H9 (cell line): Measurements from ENCODE around the gene FCN2. TPM values are rescaled to one million over a fixed set of nuclear protein-coding genes. Genes with fewer than 3 reads are reported as not detected.

ENCODE experiments used
- DNase-seq: peaks from one replicate; pipeline ENCODE4 v3.0.0-alpha.2; 2017
- H2AFZ ChIP-seq: one replicate; pipeline ENCODE4 v1.6.1; 2013; ENCODE audit warnings: mild to moderate bottlenecking, low read length, control low read depth, moderate library complexity
- H2AK5ac ChIP-seq: 2 replicates; pipeline ENCODE4 v1.6.1; 2013; ENCODE audit warnings: low read length, control low read depth, mixed read lengths; ENCODE audit not compliant: insufficient read length
- H2BK120ac ChIP-seq: one replicate; pipeline ENCODE4 v1.6.1; 2013; ENCODE audit warnings: low read depth, mild to moderate bottlenecking, low read length, control low read depth, inconsistent platforms; ENCODE audit not compliant: poor library complexity, severe bottlenecking
- H2BK12ac ChIP-seq: 2 replicates; pipeline ENCODE4 v1.6.1; 2013; ENCODE audit warnings: low read length, control low read depth, mixed read lengths, low read depth; ENCODE audit not compliant: insufficient read length
- H2BK15ac ChIP-seq: 2 replicates; pipeline ENCODE4 v1.6.1; 2013; ENCODE audit warnings: low read depth, low read length, control low read depth
- H2BK20ac ChIP-seq: one replicate; pipeline ENCODE4 v1.6.1; 2013; ENCODE audit warnings: low read depth, mild to moderate bottlenecking, low read length, control low read depth, inconsistent platforms; ENCODE audit not compliant: poor library complexity, severe bottlenecking
- H2BK5ac ChIP-seq: 2 replicates; pipeline ENCODE4 v1.6.1; 2013; ENCODE audit warnings: low read length, control low read depth, mixed read lengths; ENCODE audit not compliant: insufficient read length
- H3K14ac ChIP-seq: 2 replicates; pipeline ENCODE4 v1.6.1; 2013; ENCODE audit warnings: low read length, control low read depth; ENCODE audit not compliant: insufficient read depth
- H3K18ac ChIP-seq: 2 replicates; pipeline ENCODE4 v1.6.1; 2013; ENCODE audit warnings: low read depth, mild to moderate bottlenecking, mixed read lengths, low read length, control low read depth; ENCODE audit not compliant: insufficient read length
- H3K23ac ChIP-seq: 2 replicates; pipeline ENCODE4 v1.6.1; 2013; ENCODE audit warnings: low read length, control low read depth, mixed read lengths, low read depth; ENCODE audit not compliant: insufficient read length
- H3K23me2 ChIP-seq: 2 replicates; pipeline ENCODE4 v1.6.1; 2013; ENCODE audit warnings: low read depth, mild to moderate bottlenecking, mixed read lengths, low read length, control low read depth; ENCODE audit not compliant: insufficient read length, poor library complexity, severe bottlenecking
- H3K27ac ChIP-seq: 2 replicates; pipeline ENCODE4 v1.5.1; 2013; ENCODE audit warnings: low read length, control low read depth, mixed read lengths, low read depth; ENCODE audit not compliant: insufficient read length
- H3K27me3 ChIP-seq: 2 replicates; pipeline ENCODE4 v1.6.1; 2013; ENCODE audit warnings: low read length, control low read depth, inconsistent platforms; ENCODE audit not compliant: insufficient read depth
- H3K4ac ChIP-seq: 2 replicates; pipeline ENCODE4 v1.6.1; 2013; ENCODE audit warnings: low read depth, mild to moderate bottlenecking, control low read depth, inconsistent platforms, low read length, moderate library complexity
- H3K4me1 ChIP-seq: 2 replicates; pipeline ENCODE4 v1.6.1; 2013; ENCODE audit warnings: low read length, control low read depth, inconsistent platforms; ENCODE audit not compliant: insufficient read depth
- H3K4me2 ChIP-seq: 2 replicates; pipeline ENCODE4 v1.6.1; 2013; ENCODE audit warnings: low read length, control low read depth, mixed read lengths; ENCODE audit not compliant: insufficient read length, insufficient read depth
- H3K56ac ChIP-seq: 2 replicates; pipeline ENCODE4 v1.6.1; 2013; ENCODE audit warnings: low read depth, mild to moderate bottlenecking, mixed read lengths, low read length, control low read depth; ENCODE audit not compliant: insufficient read length
- H3K79me1 ChIP-seq: 2 replicates; pipeline ENCODE4 v1.6.1; 2013; ENCODE audit warnings: low read depth, mild to moderate bottlenecking, moderate library complexity, low read length, control low read depth, inconsistent platforms; ENCODE audit not compliant: insufficient read depth, poor library complexity, severe bottlenecking
- H3K79me2 ChIP-seq: 2 replicates; pipeline ENCODE4 v1.6.1; 2013; ENCODE audit warnings: low read length, control low read depth, inconsistent platforms; ENCODE audit not compliant: insufficient read depth
- H3K9ac ChIP-seq: 2 replicates; pipeline ENCODE4 v1.6.1; 2013; ENCODE audit warnings: low read length, control low read depth, mixed read lengths; ENCODE audit not compliant: insufficient read length; ENCODE audit errors: extremely low read depth
- H3K9me3 ChIP-seq: one replicate; pipeline ENCODE4 v1.6.1; 2013; ENCODE audit warnings: low read depth, low read length, inconsistent platforms; ENCODE audit not compliant: control insufficient read depth
- H3T11ph ChIP-seq: one replicate; pipeline ENCODE4 v1.6.1; 2013; ENCODE audit warnings: mild to moderate bottlenecking, low read length, control low read depth, inconsistent platforms
- H4K20me1 ChIP-seq: one replicate; pipeline ENCODE4 v1.6.1; 2013; ENCODE audit not compliant: control insufficient read depth, insufficient read length, insufficient read depth
- H4K5ac ChIP-seq: 2 replicates; pipeline ENCODE4 v1.6.1; 2013; ENCODE audit warnings: low read depth, mild to moderate bottlenecking, mixed read lengths, low read length, control low read depth; ENCODE audit not compliant: insufficient read length
- H4K8ac ChIP-seq: replicated peaks from 2 replicates; pipeline ENCODE4 v1.6.1; 2013; ENCODE audit warnings: low read length, control low read depth, mixed read lengths, low read depth; ENCODE audit not compliant: insufficient read length
- H4K91ac ChIP-seq: 2 replicates; pipeline ENCODE4 v1.6.1; 2013; ENCODE audit warnings: low read depth, mild to moderate bottlenecking, moderate library complexity, mixed read lengths, low read length, control low read depth; ENCODE audit not compliant: insufficient read length
- H3K27ac Mint-ChIP-seq, 3 experiments: 2 replicates in 2 of 3; 3 replicates in 1 of 3; pipeline ENCODE4 v1.8.0; 2020 to 2021; ENCODE audit warnings: mixed read lengths in 3 of 3, mild to moderate bottlenecking in 1 of 3, moderate library complexity in 1 of 3
- H3K27me3 Mint-ChIP-seq: 2 replicates; pipeline ENCODE4 v1.8.0; 2021; ENCODE audit warnings: low read depth, mild to moderate bottlenecking, moderate library complexity, mixed read lengths
- H3K36me3 Mint-ChIP-seq, 3 experiments: 2 replicates in 2 of 3; 3 replicates in 1 of 3; pipeline ENCODE4 v1.8.0; 2020 to 2021; ENCODE audit warnings: low read depth in 3 of 3, mixed read lengths in 3 of 3; ENCODE audit not compliant: insufficient read depth in 1 of 3
- H3K4me1 Mint-ChIP-seq, 2 experiments: 2 replicates each; pipeline ENCODE4 v1.8.0; 2020; ENCODE audit warnings: mixed read lengths in 2 of 2
- H3K4me3 Mint-ChIP-seq, 2 experiments: 2 replicates in 1 of 2; 3 replicates in 1 of 2; pipeline ENCODE4 v1.8.0; 2020 to 2021; ENCODE audit warnings: mild to moderate bottlenecking in 2 of 2, mixed read lengths in 2 of 2, moderate library complexity in 1 of 2
- H3K9me3 Mint-ChIP-seq, 2 experiments: 2 replicates in 1 of 2; 3 replicates in 1 of 2; pipeline ENCODE4 v1.8.0; 2020; ENCODE audit warnings: mild to moderate bottlenecking in 2 of 2, mixed read lengths in 2 of 2, moderate library complexity in 1 of 2
- WGBS: extraction: QIAGEN DNeasy Blood & Tissue Kit; methylation state at CpG from one replicate; pipeline ENCODE4 v1.1.7; 2013; ENCODE audit warnings: missing lambda C conversion rate, low lambda C conversion rate, mixed read lengths; ENCODE audit not compliant: insufficient read length; ENCODE audit errors: extremely low coverage; 5-methylcytosine and 5-hydroxymethylcytosine counted together
- total RNA-seq: library from RNA; stranded (reverse); gene quantifications from 2 replicates; pipeline ENCODE4 v1.2.1, GENCODE V29; 2021
- TF ChIP-seq, protein P1 (sequence below): fragments of 200-600 bp; sonication (generic); conservative IDR thresholded peaks from 3 replicates; pipeline ENCODE4 v1.8.0; 2021; ENCODE audit warnings: antibody characterized with exemption, mild to moderate bottlenecking

Gene FCN2
- total RNA-seq, 1 experiment from 2014 or later: not detected

DNA sequence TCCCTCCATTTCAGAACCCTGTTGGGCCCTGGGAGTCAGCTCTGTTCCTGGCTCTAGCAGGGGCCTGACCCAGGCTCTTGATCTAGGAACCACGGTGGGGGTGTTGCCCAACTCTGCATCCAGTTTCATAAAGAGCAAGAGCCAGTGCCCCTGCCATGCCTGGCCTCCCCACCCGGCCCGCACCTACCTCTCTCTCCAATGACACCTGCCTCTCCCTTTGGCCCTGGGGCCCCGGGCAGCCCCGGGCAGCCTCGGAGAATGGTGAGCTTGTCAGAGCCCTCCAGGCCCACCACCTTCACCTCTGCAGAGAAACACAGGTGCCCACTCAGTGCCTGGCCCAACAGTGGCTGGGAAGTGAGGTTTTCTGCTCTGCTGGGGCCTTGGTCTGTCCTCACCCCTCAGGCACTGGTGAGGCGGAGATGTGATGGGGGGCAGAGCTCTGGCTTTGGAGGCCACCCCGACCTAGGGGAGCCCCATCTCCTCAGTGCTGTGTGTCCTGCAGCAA, 35.6 kb downstream of the FCN2 start:
- H3K18ac ChIP-seq: no peak overlapping the region
- Mint-ChIP-seq H3K36me3 (peaks cover 3 to 10% (median 4%) of the 10 kb centered on the region in 3 experiments; a peak in 5 of 7 replicates), H3K4me3 (no peak overlapping the region), H3K27me3 (peaks cover 5% of the 10 kb centered on the region), H3K27ac (no peak overlapping the region), H3K4me1 (no peaks in the 10 kb centered on the region), H3K9me3 (peaks cover 4 to 11% of the 10 kb centered on the region in 2 experiments)
- H3K4ac ChIP-seq: no peak overlapping the region
- DNase-seq: no peak
- H3K79me2 ChIP-seq: no peaks in the 10 kb centered on the region
- no peak overlapping the region for H3K9ac ChIP-seq
- no peak overlapping the region for H2AFZ ChIP-seq
- H3K4me2 ChIP-seq: no peak overlapping the region
- H2BK120ac ChIP-seq: no peak overlapping the region
- H2BK20ac ChIP-seq: no peak overlapping the region
- H3T11ph ChIP-seq: no peak overlapping the region
- no peak overlapping the region for H2BK15ac ChIP-seq
- H3K23ac ChIP-seq: no peak overlapping the region
- H2BK5ac ChIP-seq: no peak overlapping the region
- no peak overlapping the region for H3K27ac ChIP-seq
- no peak overlapping the region for H4K91ac ChIP-seq
- no peak overlapping the region for H2BK12ac ChIP-seq
- H4K5ac ChIP-seq: no peak overlapping the region
- H3K56ac ChIP-seq: no peak overlapping the region
- WGBS: no CpG with 5 or more reads among the region's 8 CpGs
- H3K23me2 ChIP-seq: no peaks in the 10 kb centered on the region
- TF ChIP-seq, protein P1, sequence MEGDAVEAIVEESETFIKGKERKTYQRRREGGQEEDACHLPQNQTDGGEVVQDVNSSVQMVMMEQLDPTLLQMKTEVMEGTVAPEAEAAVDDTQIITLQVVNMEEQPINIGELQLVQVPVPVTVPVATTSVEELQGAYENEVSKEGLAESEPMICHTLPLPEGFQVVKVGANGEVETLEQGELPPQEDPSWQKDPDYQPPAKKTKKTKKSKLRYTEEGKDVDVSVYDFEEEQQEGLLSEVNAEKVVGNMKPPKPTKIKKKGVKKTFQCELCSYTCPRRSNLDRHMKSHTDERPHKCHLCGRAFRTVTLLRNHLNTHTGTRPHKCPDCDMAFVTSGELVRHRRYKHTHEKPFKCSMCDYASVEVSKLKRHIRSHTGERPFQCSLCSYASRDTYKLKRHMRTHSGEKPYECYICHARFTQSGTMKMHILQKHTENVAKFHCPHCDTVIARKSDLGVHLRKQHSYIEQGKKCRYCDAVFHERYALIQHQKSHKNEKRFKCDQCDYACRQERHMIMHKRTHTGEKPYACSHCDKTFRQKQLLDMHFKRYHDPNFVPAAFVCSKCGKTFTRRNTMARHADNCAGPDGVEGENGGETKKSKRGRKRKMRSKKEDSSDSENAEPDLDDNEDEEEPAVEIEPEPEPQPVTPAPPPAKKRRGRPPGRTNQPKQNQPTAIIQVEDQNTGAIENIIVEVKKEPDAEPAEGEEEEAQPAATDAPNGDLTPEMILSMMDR: no peak
- no peaks in the 10 kb centered on the region for H3K4me1 ChIP-seq
- no peaks in the 10 kb centered on the region for H3K27me3 ChIP-seq
- no peaks in the 10 kb centered on the region for H3K79me1 ChIP-seq
- no peak overlapping the region for H2AK5ac ChIP-seq
- H4K8ac ChIP-seq: no peak overlapping the region
- H3K14ac ChIP-seq: no peak overlapping the region; the same call in 1 of the 2 replicates
- no peaks in the 10 kb centered on the region for H4K20me1 ChIP-seq
- no peaks in the 10 kb centered on the region for H3K9me3 ChIP-seq
